Sigmoid colon (tissue), 4 donors: Measurements from ENCODE around the gene FNDC1.

Experiments
- CTCF ChIP-seq, 4 experiments: fragments of 450-650 bp in 3 of 4; fragments of 200-600 bp in 1 of 4; IDR thresholded peaks; one replicate each; pipeline ENCODE4 v1.5.1; 2016 to 2019; ENCODE audit warnings: antibody characterized with exemption in 4 of 4, mild to moderate bottlenecking in 3 of 4, moderate library complexity in 2 of 4
- EP300 ChIP-seq, 4 donors: sonication (generic); formaldehyde crosslinking; IDR thresholded peaks; one replicate each; pipeline ENCODE4 v1.6.1; 2017; ENCODE audit warnings: antibody characterized with exemption in 4 of 4
- POLR2A ChIP-seq, 2 donors: fragments of 450-650 bp; IDR thresholded peaks; one replicate each; pipeline ENCODE4 v1.6.1; 2016; ENCODE audit warnings: antibody characterized with exemption in 2 of 2, mild to moderate bottlenecking in 2 of 2, moderate library complexity in 2 of 2
- POLR2AphosphoS5 ChIP-seq, 4 donors: sonication (generic); formaldehyde crosslinking; IDR thresholded peaks; one replicate each; pipeline ENCODE4 v1.6.1; 2017; ENCODE audit warnings: antibody characterized with exemption in 4 of 4

- TF ChIP-seq EP300 (IDR thresholded peaks at IDR 0.05), result no peak
- TF ChIP-seq CTCF (IDR thresholded peaks at IDR 0.05), result no peak
- TF ChIP-seq POLR2A (IDR thresholded peaks at IDR 0.05), result no peak
- TF ChIP-seq POLR2AphosphoS5 (IDR thresholded peaks at IDR 0.05), result no peak
Observed at GRCh38 chr6:159311618-159312017, 142.4 kb downstream of the FNDC1 start.
